NCI-H1105 treated with DMSO at 0.1 percent for 48 hours (cell line): ENCODE results near the gene TGFBR3.

Experiments
- DNase-seq: peaks from one replicate; lab custom pipeline; 2025; lab: John Stamatoyannopoulos, UW

Gene TGFBR3

DNA sequence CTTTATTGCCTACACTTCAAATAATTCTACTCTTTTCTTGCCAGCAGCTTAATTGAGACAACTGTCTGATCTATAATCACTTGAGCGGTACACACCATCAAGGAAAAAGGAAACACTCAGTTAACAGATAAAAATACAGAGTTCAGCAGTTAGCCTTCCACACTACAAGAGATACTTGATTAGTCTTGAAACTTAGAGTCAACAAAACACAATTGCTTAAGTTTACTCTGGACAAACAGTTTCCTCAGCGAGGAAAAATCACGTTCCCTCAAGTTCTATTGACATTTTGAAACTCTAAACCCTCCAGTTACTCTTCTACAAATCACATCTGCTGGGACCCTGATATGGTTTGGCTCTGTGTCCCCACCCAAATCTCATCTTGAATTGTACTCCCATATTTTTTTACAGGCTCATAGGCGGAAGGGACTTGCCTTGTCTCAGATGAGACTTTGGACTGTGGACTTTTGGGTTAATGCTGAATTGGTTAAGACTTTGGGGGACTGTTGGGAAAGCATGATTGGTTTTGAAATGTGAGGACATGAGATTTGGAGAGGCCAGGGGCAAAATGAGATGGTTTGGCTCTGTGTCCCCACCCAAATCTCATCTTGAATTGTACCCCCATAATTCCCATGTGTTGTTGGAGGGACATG lies 244.9 kb downstream of the TGFBR3 start:
- no peak for DNase-seq

- DNase-seq = no peak
These were observed 248.4 kb downstream of the TGFBR3 start for GRCh38 chr1:91637539-91637994.

DNA sequence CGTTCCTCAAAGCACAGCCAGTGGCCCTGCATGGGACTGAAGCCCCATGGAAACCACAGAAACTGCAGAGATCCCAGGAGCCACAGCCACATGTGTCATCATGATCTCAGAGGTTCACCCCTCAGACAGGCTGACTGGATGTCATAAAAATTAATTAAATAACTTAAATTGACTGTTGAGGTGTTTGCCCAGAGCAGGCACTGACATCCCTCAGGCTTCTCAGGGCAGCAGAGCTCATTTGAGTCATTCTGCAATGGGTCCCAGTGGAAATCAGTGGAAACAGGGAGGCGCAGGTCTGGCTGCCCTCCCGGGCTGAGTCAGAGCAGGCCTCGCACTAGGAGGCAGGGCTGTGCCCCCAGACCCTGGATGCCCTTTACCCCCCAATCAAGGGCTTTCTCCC lies 250.2 kb downstream of the TGFBR3 start:
- no peak for DNase-seq

DNA sequence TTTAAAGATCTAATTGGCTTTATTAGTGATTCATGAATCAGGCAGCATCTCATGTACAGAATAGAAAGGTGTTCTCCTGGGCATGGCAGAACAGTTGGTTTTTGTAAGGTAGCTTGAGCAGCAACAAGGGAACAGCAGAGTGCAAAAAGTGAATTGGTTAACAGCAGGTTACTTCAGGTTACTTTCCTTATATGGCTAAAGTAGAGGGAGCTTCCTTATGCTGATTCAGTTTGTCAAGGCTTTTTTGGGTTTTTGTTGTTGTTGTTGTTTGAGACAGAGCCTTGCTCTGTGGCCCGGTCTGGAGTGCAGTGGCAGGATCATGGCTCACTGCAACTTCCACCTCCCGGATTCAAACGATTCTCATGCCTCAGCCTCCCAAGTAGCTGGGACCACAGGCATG lies 252.5 kb downstream of the TGFBR3 start:
- no peak for DNase-seq

- no peak for DNase-seq
These were observed 254.1 kb downstream of the TGFBR3 start for GRCh38 chr1:91631718-91632330.

DNA sequence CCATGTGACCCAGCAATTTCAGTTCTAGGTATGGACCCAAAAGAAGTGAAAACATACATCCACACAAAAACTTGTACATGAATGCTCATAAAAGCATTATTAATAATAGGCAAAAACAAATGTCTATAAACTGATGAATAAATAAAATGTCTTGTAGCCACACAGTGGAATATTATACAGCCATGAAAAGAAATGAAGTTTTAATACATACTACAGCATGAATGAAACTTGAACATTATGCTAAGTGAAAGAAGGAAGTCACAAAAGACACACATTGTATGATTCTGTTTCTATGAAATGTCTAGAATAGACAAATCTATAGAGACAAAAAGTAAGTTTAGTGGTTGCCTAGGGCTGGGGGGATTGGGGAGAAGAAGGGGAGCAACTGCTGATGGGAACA lies 255.1 kb downstream of the TGFBR3 start:
- DNase-seq = no peak
